Dermis blood vessel endothelial cell (primary cell): ENCODE measurements around the gene ZNF662. TPM values are rescaled to one million over a fixed set of nuclear protein-coding genes. Genes with fewer than 3 reads are reported as not detected.

Source experiments
- DNase-seq: peaks from one replicate; pipeline ENCODE4 v3.0.0; 2010
- total RNA-seq: library from RNA; depleted of rRNA; stranded (reverse); fragments of >200 nt; gene quantifications from 2 replicates; pipeline ENCODE4 v1.2.3, GENCODE V29; 2014

The ZNF662 gene
- total RNA-seq, 1 donor from 2014 or later, result 2.4 TPM

DNA sequence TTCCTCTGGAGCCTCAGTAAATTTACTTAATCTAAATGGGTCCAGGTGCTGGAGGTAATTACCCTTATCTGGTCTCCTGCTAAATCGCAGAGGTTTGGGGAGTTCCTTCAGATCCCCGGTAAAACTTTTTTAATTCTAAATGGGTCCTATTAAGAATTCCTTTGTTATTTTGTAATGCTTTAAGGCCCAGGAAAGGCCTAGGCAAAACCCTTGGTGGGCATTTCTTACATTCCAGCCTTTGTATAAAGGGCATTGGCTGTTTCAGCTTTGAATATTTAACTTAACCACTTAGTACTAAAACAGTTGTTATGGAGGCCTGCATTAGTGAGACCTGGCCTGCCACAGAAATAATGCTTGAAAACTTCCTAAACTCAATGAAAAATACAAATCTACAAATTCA, 14.9 kb upstream of the ZNF662 start:
- DNase-seq, result no peak

DNA sequence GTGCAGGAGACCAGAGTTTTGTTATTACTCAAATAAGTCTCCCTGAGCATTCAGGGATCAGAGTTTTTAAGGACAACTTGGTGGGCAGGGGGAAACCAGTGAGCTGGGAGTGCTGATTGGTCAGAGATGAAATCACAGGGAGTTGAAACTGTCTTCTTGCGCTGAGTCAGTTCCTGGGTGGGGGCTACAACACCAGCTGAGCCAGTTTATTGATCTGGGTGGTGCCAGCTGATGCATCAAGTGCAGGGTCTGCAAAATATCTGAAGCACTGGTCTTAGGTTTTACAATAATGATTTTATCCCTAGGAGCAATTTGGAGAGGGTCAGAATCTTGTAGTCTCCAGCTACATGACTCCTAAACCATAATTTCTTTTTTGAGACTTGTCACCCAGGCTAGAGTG, 13.8 kb upstream of the ZNF662 start:
- no peak for DNase-seq

DNA sequence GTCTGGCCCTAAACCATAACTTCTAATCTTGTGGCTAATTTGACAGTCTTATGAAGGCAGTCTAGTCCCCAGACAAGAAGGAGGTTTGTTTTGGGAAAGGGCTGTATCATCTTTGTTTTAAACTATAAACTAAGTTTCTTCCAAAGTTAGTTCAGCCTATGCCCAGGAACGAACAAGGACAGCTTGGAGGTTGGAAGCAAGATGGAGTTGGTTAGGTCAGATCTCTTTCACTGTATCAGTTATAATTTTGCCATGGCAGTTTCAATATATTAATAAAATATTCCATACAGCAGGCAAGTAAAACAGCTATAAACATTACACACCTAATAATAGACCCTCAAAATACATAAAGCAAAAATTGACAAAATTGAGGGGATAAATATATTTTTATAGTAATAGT, 13.1 kb upstream of the ZNF662 start:
- no peak for DNase-seq

DNA sequence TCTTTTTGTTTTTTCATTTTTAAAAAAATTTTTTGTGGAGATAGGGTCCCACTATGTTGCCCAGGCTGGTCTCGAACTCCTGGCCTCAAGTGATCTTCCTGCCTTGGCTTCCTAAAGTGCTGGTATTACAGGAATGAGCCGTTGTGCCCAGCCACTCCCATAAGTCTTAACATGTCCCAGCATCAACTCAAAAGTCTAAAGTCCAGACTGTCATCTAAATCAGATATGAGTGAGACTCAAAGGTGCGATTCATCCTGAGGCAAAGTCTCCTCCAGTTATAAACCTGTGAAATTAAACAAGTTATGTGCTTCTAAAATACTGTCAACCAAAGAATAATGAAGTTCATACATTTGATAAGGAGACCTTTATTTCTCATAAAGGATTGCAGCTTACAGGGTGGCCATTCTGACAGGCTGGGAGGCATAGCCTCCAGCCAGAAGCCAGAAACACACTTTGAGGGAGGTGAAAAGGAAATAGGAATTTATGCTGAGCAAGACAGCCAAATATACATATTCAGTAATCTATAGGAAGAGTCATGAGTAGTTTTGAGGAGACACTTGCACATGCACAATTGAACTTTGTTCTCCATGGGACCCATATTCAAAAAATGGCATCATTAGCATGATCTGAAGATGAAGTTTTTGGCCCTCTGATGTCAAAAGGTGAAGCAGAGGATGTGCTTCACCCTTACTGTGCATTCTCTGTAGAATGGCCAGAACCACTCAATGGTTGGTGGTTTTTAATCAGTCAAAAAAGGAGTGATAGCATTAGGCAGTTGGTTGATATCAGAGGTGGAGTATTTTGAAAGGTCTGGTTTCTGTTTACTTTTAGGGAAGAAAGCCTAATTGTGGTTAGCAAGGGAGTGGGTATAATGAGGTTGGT, 11.0 kb upstream of the ZNF662 start:
- DNase-seq, result no peak

DNA sequence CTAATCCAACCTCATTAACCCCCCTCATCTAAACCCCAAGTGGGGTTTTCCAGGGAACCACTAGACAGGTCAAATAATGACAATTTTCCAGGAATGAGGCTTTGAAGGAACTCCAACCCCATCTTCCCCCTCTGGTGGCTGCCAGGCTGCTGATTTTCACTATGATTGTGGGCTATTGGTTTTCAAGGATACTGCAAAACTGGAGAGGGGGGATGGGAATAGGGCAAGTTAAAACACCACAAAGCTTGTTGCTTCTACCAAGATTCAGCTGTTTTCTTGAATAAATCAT, 10.4 kb upstream of the ZNF662 start:
- DNase-seq, result no peak

DNA sequence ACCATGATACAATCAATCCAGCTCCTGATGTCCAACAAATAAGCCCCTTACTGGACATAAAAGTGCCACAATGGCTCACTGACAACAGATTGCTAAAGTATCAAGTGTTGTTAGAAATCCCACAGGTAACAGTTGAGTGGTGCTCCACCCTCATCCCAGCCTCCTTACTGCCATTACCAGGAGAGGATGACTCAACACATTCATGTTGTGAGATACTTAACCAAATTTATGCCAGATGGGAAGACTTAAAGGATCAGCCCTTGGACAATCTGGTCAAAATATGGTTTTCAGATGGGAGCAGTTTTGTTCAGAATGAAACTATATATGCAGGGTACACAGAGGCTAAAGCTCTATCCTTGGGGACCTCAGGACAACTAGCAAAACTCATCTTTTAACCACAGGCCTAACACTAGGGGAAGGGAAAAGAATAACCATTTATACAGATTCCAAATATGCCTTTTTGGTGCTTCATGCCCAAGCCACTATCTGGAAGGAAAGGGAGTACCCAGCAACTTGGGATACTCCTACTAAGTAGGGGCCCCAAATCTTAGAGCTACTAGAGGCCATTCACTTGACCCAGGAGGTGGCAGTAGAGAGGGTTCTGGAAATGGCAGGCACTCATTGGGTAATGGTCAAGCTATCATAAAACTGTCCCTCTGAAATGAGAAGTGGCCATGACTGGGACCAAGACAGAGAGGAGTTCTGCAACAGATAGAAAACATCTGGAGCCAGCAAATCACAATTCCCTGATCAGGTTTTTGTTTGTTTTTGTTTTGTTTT, 6.9 kb upstream of the ZNF662 start:
- no peak for DNase-seq

DNA sequence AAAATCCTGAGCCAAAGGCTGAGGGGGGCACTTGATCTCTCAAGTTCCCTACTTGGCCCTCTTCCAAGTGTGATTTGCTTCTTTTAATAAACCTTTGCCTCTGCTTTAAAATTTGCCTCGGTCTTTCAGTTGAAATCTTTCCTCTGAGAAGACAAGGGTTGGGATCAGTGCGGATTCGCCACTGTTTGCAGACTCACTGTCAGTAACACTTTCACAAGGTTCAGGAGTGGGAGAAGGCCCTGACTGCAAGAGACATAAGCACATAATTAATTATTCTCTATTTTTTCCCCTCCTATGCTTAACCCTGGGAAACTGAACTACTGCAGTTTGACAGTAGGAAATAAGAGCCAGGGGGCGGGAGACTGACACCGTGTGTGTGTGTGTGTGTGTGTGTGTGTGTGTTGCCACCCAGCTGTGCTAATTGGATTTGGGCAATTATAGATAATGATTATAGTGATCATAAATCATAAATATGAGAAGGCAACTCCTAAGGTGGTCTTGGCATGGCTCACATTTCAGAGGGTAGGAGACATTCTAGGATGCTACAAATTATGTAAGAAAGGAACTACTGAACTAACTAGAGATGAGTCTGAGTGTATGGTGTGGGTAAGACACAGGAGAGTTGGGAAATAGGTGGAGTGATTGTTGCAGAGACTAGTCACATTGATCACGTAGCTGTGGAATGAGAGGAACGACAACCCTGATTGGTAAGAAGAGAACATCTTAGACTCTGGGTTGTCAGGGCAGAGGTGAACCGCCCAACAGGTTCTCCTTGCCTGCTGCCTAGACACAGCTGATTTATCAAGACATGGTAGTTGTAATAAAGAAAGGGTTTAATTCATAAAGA, 5.5 kb upstream of the ZNF662 start:
- no peak for DNase-seq

DNA sequence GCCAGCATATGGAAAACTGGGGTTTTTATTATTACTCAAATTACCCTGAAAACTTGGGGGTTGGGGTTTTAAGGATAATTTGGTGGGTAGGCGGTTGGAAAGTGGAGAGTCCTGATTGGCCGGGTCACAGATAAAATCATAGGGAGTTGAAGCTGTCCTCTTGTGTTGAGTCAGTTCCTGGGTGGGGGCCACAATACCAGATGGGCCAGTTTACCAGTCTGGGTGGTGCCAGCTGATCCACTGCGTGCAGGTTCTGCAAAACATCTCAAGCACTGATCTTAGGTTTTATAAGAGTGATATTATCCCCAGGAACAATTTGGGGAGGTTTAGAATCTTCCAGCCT, 4.9 kb upstream of the ZNF662 start:
- DNase-seq, result no peak

DNA sequence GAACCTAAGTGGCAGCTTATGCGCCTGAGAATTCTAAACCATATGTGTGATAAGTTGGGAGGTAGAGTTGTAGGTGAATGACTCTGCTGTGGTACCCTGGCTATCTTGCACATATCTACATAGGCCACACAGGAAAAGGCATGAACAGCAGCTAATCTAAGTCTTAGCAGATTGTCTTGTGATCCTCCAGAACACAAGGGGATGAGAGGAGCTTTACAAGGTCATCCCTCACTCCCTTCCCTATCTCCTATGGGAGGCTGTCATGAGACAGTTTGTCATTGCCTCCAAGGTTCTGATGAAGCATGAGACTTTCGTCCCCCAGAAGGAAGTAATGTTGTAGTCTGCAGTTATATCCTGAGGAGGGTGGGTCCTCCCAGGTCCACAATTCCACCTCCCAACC, 3.7 kb upstream of the ZNF662 start:
- no peak for DNase-seq

DNA sequence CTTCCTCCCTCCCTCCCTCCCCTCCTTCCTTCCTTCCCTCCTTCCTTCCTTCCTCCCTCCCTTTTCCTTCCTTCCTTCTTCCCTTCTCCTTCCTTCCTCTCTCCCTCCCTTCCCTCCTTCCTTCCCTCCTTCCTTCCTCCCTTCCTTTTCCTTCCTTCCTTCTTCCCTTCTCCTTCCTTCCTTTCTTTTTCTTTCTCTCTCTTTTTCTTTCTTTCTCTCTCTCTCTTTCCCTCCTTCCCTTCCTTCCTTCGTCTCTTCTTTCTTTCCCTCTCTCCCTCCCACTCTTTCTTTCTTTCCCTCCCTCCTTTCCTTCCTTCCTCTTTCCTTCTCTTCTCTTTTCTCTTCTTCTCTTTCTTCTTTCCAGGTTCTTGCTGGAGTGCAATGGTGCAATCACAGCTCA, 1.9 kb upstream of the ZNF662 start:
- DNase-seq, result no peak

DNA sequence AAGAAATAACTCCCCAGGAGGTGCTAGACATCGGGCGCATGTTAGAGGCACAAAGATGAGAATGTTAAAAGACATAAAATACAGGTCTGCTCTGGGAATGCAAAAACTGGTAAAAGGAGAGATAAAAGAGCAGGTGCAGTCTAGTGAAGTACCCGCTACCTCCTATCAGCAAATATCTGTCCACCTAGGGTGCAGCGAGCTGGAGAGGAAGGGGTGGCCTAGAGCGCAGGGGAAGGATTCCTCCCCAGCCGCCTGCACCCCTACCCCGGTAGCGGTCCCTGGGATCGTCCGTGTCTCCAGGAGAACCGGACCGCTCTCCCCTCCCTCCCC, 237 bp upstream of the ZNF662 start:
- DNase-seq, result no peak

DNA sequence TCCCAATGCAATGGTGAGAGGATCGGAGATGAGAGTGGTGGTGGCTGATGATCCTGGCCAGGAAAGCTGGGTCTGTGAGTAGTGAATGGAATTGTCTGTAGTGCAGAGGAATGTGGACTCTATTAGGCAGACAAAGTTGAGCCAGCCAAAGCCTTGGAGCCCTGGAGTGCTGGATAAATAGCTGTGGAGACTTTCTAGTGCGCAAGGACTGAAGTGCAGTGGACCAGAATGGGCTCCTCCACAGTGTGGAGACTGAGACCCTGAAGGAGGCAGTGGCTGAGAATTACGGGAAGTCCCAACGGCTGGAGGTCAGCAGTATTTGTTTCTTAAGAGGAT, 874 bp downstream of the ZNF662 start:
- DNase-seq, result no peak

DNA sequence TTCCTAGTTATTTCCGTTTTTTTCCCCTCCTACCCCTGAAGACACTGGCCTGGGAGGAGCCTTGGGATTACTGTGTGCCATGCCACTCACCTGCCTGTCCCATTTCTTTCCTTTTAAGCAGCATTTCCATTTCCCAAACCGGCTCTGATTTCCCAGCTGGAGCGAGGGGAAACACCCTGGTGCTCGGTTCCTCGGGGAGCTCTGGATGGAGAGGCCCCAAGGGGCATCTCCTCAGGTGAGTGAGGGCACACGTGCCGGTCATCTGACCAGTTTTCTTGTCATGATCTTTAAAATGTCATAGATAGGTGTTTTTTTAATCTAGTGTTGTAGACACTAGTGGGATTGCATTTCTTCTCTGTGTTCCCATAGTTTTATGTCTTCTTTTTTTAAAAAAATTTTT, 2.7 kb downstream of the ZNF662 start:
- no peak for DNase-seq

DNA sequence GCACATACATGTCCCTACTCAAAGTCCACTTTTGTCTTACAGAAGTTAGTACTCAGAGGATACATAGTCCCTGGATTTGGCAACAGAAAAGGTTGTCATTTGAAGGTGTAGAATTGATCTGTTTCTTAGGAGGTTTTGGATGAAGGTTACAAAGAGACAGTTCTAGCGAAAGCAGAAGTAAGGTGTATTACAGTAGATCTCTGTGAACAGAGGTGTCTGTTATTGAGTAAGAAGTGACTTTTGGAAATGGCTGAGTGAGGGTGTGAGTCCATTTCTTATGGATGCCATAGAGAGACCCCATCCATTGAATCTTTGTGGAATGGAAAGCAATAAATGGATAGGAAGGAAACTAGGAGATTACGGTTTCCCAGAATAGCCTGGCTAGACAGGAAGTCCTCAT, 5.6 kb downstream of the ZNF662 start:
- DNase-seq, result no peak

DNA sequence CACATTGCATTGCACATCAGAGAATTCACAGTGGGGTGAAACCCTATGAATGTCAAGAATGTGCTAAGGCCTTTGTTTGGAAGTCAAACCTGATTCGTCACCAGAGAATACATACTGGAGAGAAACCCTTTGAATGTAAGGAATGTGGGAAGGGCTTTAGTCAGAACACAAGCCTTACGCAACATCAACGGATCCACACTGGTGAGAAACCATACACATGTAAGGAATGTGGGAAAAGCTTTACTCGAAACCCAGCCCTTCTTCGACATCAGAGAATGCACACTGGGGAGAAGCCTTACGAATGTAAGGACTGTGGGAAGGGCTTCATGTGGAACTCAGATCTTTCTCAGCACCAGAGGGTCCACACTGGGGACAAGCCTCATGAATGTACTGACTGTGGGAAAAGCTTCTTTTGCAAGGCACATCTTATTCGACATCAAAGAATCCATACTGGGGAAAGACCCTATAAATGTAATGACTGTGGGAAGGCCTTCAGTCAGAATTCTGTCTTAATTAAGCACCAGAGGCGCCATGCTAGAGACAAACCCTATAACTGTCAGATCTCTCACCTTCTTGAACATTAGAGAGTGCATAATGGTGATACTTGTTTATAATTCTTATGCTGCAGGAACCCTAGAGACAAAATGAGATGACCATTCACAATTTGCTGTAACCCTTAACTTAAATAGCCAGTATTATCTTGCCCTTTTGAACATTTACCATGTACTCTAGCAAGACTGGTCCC, 9.0 kb downstream of the ZNF662 start:
- no peak for DNase-seq

DNA sequence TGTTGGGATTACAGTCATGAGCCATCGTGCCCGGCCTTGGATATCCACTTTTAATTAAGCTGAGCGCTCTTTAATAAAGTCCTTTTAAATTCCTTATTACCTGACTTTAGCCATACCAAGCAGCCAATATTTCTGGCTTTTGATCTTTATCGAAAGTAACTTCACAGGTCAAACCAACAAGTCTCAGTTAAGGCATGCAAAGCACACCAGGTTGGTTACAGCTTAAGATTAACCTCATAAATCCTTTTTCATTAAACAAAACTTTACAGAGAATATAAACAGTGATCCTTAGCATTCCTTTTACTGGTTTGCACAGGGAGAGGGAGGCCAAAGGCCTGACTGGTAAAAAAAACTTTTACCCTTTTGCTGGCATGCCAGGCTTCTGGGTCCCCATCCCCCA, 17.7 kb downstream of the ZNF662 start:
- no peak for DNase-seq

DNA sequence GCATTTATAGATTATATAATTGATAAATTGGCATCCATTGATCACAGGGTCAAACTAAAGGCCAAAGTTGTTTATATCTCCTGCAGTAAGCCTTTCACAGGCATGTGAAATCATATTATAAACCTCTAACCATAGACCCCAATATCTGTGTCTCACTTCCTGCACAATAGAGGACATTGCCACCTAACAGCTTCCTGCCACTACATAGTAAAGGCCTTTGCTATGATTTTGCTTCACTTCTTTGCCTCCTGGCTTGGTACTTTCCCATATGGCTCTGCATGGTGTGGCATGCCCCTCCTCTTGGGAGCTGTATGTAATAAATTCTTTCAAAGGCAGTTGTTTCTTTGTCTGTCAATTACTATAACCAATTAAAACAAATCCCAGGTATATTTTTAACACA, 20.4 kb downstream of the ZNF662 start:
- DNase-seq, result no peak

DNA sequence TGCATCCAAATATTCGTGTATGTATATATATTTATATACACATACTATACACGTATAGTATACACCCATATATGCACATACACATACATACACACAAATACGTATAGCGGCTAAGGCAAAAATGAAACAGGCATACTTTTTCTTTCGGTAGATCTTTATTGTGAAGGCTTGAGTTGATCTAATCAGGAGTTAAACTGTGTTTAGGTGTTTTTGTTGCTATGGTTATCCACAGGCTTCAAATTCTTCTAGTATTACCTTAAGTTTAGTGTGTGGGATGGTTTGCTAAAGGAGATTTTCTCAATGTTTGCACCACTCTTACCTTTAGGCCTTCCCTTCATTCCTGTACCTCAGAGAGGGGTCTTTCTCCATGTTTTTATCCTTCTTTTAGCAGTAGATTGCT, 28.2 kb downstream of the ZNF662 start:
- DNase-seq, result no peak

DNA sequence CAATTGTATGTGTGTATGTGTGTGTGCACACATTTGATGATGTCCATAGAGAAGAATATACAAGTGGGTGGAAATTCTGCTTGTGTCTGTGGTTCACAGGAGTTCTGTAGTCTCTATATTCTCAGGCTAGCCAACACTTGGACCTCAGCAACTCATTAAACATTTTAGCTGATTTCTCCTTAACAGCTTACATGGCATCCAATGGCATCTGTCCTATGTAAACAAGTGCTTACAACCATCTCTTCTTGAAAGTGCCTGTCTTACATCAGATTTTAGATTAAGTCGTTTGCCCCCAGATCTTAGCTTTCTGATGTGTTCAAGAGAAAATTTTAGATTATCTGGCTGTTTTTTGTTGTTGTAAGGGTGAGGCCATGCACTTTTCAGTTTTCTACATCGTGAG, 29.0 kb downstream of the ZNF662 start:
- no peak for DNase-seq

DNA sequence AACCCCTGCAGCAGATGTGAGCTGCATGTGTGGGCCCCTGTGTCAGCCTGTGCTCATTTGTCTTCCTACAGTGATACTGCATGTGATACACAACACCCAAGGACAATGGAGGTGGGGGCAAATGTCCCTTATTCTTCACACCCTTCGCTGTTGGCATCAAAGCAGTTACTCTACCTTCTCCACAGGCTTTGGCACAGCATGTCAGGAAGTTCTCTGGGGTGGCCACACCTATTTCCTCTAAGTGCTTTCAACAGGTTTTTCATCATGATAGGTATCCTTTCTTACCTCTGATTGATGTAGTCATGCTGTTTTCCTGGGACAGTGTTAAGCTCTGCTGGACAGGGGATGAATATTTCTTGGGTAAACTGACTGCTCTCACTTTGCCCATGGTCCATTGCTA, 29.5 kb downstream of the ZNF662 start:
- no peak for DNase-seq

DNA sequence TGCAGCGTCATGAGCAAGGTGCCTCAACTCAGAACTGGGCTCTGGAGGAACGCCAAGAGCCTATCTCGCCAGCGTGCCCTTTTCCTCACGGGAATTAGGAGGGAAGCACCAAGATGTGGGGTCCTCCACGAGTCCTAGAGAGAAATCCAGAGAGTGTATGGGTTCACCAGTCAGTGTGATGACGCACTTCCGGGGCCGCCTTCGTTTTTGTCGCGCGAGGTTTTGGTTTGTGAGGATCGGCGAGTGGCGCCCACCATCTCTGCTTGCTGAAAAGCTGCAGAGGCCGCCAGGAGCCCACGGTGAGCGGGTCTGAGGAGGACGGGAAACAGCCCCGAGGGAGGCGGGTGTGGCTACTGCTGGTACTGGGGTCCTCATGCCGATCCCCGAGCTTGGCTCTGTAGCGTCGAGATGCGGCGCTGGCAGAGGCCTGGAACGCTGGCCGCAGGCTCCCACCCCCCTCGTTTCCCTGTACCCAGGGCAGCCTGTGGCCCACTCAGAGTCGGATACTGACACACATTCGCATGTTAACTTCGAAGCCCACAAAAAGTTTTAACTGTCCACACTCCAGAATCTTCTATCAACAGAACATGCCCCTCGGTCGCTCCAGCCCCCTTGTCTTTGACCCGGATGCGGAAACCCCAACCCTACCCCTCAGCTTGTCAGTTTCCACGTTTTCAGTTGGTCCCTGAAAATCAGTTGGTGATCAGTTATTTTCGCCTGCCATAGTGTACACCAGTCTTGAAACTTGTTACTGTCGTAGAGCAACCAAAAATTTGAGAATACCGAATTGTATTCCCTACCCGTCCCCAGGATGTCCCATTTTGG, 30.4 kb downstream of the ZNF662 start:
- DNase-seq, result no peak

DNA sequence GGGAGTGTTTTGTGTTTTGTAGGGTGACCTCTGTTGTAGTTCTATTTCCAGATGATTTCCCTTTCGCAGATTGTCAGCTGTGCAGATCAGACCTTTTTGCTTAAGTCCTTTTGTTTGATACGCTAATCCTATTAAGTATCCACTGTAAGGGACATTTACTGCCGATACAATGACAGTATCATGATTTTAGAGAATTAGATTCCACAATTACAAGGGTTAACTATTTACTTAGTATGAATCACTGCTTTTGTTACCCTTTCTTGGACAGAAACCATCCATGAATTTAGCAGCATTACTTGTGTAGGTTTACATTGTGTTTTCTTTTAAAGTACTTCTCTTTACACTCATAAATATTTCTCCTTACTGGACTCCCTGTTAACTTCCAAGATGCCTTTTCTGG, 31.4 kb downstream of the ZNF662 start:
- no peak for DNase-seq
